ENCODE results near the gene KIF26B. TPM values are rescaled to one million over a fixed set of nuclear protein-coding genes. Genes with fewer than 3 reads are reported as not detected.

The KIF26B gene
- total and polyA plus RNA-seq, 10 of the 15 experiments (the other 5 are each of a cell fraction or from before 2014, with no cell fraction given) = 0.35 to 11.6 (median 2.2) TPM

DNA sequence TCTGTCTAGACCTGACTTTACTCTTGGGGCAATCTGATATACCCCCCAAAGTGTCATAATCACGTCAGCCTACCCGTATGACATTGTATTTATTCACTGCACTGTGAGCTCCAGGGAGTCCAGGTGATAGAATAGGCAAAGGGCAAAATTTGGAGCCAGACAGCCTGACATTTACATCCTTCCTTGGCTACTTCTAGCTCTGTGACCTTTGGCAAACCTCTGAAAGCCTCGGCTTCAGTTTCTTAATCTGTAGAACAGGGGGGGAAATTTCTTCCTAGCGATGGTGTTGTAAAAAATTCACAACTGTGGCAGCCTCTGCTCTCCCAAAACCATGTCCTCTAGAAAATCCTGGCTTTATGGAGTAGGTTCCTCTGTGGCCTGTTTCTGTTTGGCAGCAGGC lies 240.9 kb downstream of the KIF26B start (continued):
- TF ChIP-seq USF2 (IDR thresholded peaks at IDR 0.05; ENCODE audit: borderline replicate concordance, low read depth, low read length) (no peak), BHLHE40 (IDR thresholded peaks at IDR 0.05; ENCODE audit: borderline replicate concordance in 1 of 2, low read depth in 2 of 2, low read length in 1 of 2) (no peak), ZNF274 (IDR thresholded peaks at IDR 0.05; ENCODE audit: insufficient read depth, insufficient read length) (no peak), FOS (IDR thresholded peaks at IDR 0.05; ENCODE audit: borderline replicate concordance, extremely low read depth, insufficient read length) (no peak), REST (IDR thresholded peaks at IDR 0.05; ENCODE audit: low read depth, low read length) (no peak), BACH1 (IDR thresholded peaks at IDR 0.05; ENCODE audit: borderline replicate concordance) (no peak), STAT3 (IDR thresholded peaks at IDR 0.05; ENCODE audit: low read depth, low read length) (no peak), NFYB (IDR thresholded peaks at IDR 0.05; ENCODE audit: insufficient read depth, low read depth, low read length) (no peak), POLR2AphosphoS5 (IDR thresholded peaks at IDR 0.05; ENCODE audit: low read length) (no peak), ZNF24 (IDR thresholded peaks at IDR 0.05) (no peak)
